NCI-H510A treated with DMSO at 0.1 percent for 48 hours (cell line): ENCODE measurements around the gene GJD4.

Experiments used
- DNase-seq: peaks from one replicate; lab custom pipeline; 2025; lab: John Stamatoyannopoulos, UW

Gene GJD4

DNA sequence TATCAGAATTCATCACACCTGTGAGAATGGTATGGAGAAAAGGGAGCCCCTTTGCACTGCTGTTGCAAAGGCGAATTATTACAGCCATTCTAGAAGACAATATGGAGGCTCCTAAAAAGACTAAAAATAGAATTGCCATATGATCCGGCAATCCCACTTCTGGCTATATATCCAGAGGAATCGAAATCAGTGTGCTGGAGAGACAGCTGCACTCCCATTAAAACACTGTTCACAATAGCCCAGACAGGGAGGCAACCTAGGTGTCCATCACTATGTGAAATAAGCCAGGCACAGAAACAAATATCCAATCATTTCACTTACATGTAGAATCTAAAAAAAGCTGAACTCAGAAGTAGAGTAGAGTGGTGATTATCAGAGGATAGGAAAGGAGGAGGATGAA is 26.0 kb upstream of the GJD4 start:
- no peak for DNase-seq

GRCh38 chr10:35579726-35580422 is 25.3 kb upstream of the GJD4 start:
- DNase-seq, result peak; percentile 49

DNA sequence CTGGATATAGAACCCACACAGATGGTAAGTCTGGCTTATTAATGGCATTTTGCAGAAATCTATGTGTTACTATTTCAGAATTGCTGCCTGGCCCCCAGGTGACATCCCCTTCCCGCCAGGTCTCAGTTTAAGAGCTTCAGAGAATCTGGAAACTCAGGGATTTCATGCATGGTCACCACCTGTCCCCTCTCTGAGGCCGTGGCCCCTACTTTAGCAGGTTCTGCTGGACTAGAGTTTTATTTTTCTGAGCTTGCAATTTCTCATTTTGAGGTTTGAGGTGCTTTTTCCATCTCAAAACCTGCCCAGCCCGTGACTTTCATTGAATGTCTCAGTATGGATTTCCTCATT is 24.7 kb upstream of the GJD4 start:
- DNase-seq, result no peak

DNA sequence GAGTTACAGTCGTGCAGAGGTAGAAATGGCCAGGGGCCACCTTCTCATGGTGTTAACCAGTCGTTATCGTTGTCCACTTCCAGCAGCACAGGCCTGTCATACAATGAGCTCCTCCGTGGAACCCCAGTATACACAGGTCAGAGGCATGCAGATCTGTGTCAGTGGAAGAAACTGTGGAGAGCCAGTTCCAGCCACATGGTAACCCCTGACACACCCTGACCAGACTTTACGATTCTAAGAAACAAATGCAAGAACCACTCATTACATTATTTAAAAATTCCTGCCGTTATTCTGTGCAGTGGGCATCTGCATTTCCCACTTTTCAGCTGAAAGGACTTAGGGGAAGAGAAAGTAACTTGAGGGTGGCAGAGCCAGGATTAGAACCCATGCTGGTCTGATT is 23.5 kb upstream of the GJD4 start:
- DNase-seq, result no peak

- no peak for DNase-seq
Observed at GRCh38 chr10:35584946-35585345, 20.2 kb upstream of the GJD4 start.

DNA sequence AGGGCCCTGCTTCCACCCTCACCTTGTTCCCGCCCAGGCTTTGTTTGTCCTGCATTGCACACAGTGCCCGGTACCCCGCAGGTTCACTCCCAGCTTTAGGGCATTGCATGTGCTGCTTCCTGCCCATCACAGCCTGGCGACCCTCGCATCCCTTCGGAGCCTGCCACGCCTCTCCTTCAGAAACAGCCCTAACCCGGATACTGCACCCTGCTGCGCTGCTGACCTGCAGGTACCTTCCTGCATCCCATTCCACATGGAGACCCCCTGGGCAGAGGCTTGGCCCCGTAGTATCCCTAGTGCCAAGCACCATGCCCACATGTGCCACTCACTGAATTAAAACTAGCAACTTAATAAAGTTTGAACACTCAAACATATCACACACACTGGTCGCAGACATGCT is 19.8 kb upstream of the GJD4 start:
- no peak for DNase-seq

GRCh38 chr10:35585903-35586535 is 19.1 kb upstream of the GJD4 start:
- DNase-seq, result no peak

DNA sequence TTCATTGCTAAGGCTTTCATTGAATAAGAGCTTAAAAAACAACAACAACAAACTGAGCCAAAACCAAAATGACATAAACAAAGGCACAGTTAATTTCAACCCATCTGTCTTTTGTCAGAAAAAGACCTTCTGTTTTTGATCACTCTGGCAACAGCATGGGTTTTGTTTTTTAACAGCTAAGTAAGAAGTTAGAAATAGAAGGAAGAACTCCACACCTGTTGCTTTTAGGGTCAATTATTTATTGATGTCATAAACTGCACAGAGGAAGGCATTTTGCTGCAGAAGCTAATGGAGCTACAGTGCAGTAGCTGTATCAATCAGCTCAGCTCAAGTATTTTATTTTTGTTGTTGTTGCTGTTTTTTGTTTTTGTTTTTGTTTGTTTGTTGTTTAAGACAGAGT is 16.3 kb upstream of the GJD4 start:
- DNase-seq, result no peak

GRCh38 chr10:35592441-35592840 is 12.7 kb upstream of the GJD4 start:
- DNase-seq, result no peak

GRCh38 chr10:35594115-35595079 is 10.7 kb upstream of the GJD4 start:
- DNase-seq, result no peak

GRCh38 chr10:35595106-35595505 is 10.0 kb upstream of the GJD4 start:
- DNase-seq, result no peak

DNA sequence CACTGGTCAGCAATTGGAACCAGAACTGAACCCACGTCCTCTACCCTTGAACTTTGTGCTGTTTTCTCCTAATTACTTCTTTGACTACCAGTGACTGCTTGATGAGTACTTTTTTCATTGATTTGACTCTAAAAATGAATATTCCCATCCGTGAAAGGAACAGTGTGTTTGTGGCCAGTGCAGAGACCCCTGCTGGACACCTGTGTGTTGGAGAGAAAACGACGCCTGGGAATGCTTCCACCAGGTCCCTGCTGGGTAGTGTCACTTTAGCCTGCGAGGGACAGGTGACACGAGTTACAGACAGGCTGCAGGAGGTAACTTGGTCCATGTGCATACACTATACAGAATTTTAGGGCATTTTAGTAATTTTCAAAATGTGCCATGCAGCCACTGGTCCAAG is 6.8 kb upstream of the GJD4 start:
- no peak for DNase-seq

DNA sequence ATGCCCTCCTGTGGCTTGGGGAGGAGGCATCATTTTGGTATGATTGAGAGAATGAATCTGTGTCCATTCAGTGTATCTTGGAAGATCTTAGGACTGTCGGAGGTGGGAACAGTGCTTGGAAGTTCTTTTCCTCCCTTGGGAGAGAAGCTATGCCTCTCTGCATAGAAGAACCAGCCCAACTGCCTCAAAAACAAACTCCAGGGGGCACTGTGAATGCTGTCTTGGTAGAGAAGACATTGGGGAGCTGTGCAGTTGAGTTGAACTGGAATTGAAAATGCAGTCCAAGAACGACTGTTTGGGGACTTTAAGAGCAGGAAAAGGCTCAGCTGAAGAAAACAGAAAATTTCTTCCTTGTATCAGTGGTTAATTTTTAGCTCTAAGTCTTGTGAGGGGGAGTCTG is 4.9 kb upstream of the GJD4 start:
- DNase-seq, result no peak

GRCh38 chr10:35606430-35606829 is 1.3 kb downstream of the GJD4 start:
- DNase-seq, result no peak

- no peak for DNase-seq
Observed at GRCh38 chr10:35607475-35608327, 2.6 kb downstream of the GJD4 start.

DNA sequence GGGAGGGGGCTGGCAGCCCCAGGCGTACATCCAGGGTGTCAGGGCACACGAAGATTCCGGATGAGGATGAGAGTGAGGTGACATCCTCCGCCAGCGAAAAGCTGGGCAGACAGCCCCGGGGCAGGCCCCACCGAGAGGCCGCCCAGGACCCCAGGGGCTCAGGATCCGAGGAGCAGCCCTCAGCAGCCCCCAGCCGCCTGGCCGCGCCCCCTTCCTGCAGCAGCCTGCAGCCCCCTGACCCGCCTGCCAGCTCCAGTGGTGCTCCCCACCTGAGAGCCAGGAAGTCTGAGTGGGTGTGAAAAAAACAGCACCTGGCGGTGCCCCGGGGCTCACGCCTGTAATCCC is 3.2 kb downstream of the GJD4 start:
- no peak for DNase-seq

- no peak for DNase-seq
Observed at GRCh38 chr10:35611750-35612149, 6.6 kb downstream of the GJD4 start.

DNA sequence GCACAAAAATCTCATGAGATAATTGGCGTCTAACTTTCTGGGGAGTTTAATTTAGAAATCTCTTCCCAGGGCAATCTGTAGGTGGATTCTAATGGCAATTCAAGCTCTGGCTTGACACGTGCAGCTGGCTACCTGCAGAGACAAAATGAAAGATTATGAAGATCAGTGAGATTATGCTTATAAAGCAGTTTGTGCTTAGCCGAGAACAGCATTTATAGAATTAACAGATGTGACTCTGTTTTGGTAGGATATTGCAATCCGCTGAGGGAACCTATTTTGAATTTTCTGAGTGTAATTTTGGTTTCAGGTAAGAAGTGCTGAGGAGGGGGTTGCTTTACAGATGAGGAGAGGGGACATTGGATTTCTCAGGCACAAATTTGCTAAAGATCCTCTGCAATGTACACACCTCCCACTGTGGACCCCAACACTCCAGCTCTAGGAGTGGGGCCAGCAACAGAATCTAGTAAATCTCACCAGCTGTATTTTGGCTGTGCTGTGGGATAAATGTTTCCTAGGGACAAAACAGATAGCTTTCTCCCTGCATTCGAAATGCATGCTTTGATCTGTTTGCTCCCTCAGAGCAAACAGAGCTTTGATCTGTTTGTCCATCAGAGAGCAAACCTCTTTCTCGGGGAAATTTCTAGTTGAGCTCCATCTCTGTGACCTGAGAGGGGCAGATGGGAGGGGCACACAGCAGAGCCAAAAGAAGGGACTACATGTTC is 7.4 kb downstream of the GJD4 start:
- DNase-seq, result no peak

DNA sequence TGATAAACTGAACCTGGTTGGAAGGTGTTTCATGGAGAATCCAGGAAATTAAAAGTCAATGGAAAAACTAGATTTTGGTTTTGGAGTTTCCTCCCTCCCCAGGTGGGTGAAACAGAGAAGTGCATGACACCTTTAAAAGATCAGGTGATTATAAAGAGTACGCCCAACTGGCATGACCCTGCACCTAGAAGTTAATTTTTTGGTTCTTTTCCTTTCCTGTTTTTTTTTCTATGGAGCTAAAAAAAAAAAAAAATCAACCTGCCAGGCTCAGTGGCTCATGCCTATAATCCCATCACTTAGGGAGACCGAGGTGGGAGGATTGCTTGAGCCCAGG is 7.9 kb downstream of the GJD4 start:
- DNase-seq, result no peak

GRCh38 chr10:35613597-35614226 is 8.6 kb downstream of the GJD4 start:
- no peak for DNase-seq

- DNase-seq, result no peak
Observed at GRCh38 chr10:35614312-35614711, 9.2 kb downstream of the GJD4 start.
